NCI-H146 (cell line): ENCODE results near the gene METTL25B.

Experiments
- DNase-seq: peaks from one replicate; lab custom pipeline; 2025; lab: John Stamatoyannopoulos, UW

Gene METTL25B

GRCh38 chr1:156700736-156701531 lies 27.3 kb upstream of the METTL25B start:
- no peak for DNase-seq

GRCh38 chr1:156703336-156703735 lies 24.9 kb upstream of the METTL25B start:
- DNase-seq, result no peak

GRCh38 chr1:156703741-156704140 lies 24.5 kb upstream of the METTL25B start:
- DNase-seq, result peak; percentile 64

GRCh38 chr1:156704166-156704711 lies 24.0 kb upstream of the METTL25B start:
- DNase-seq, result no peak

- peak; percentile 21 for DNase-seq
Measured at GRCh38 chr1:156704930-156705320, 23.3 kb upstream of the METTL25B start.

GRCh38 chr1:156705321-156705917 lies 22.9 kb upstream of the METTL25B start, which contains the start of gene CRABP2:
CRABP2 (minus strand) TSS chr1:156705583; CDS start chr1:156705446, 137 bp downstream.
- DNase-seq, result peak; percentile 38

- peak; percentile 51 for DNase-seq
Measured at GRCh38 chr1:156705918-156706656, 22.2 kb upstream of the METTL25B start.

GRCh38 chr1:156706657-156707416 lies 21.4 kb upstream of the METTL25B start:
- no peak for DNase-seq

GRCh38 chr1:156707417-156708217 lies 20.7 kb upstream of the METTL25B start:
- DNase-seq, result no peak

GRCh38 chr1:156708218-156708661 lies 20.0 kb upstream of the METTL25B start:
- no peak for DNase-seq

- DNase-seq, result no peak
Measured at GRCh38 chr1:156709031-156709430, 19.2 kb upstream of the METTL25B start.

- no peak for DNase-seq
Measured at GRCh38 chr1:156709757-156710489, 18.3 kb upstream of the METTL25B start.

GRCh38 chr1:156711011-156711817 lies 17.1 kb upstream of the METTL25B start:
- DNase-seq, result no peak

GRCh38 chr1:156712626-156713025 lies 15.6 kb upstream of the METTL25B start:
- DNase-seq, result no peak

- DNase-seq, result no peak
Measured at GRCh38 chr1:156714830-156715229, 13.4 kb upstream of the METTL25B start.

- DNase-seq, result no peak
Measured at GRCh38 chr1:156717351-156717750, 10.9 kb upstream of the METTL25B start.

- DNase-seq, result no peak
Measured at GRCh38 chr1:156721131-156721530, 7.1 kb upstream of the METTL25B start.

- DNase-seq, result no peak
Measured at GRCh38 chr1:156721535-156721934, 6.7 kb upstream of the METTL25B start.

GRCh38 chr1:156725683-156726280 lies 2.5 kb upstream of the METTL25B start:
- peak; percentile 78 for DNase-seq
